NT2/D1 (cell line): ENCODE results near the gene KRTAP16-1.
"Not testable (repeated sequence)": the region's sequence is repeated elsewhere in the genome, so short reads cannot be mapped to it uniquely, and the experiment has no call there.

Experiments used
- DNase-seq: peaks from one replicate; pipeline ENCODE4 v3.0.0-alpha.2; 2011; ENCODE audit warnings: low read depth, low spot score
- H3K27me3 ChIP-seq: 2 replicates; pipeline ENCODE4 v1.6.0; 2011; ENCODE audit warnings: mild to moderate bottlenecking; ENCODE audit not compliant: insufficient read length, insufficient read depth
- H3K36me3 ChIP-seq: 2 replicates; pipeline ENCODE4 v1.6.1; 2011; ENCODE audit warnings: mild to moderate bottlenecking, low read length, mixed read lengths; ENCODE audit not compliant: insufficient read depth, insufficient read length
- H3K4me1 ChIP-seq: 2 replicates; pipeline ENCODE4 v1.5.1; 2011; ENCODE audit not compliant: insufficient read depth, insufficient read length
- H3K4me3 ChIP-seq: 2 replicates; pipeline ENCODE4 v1.5.1; 2011; ENCODE audit warnings: low read depth; ENCODE audit not compliant: insufficient read length
- H3K9ac ChIP-seq: 2 replicates; pipeline ENCODE4 v1.6.0; 2011; ENCODE audit warnings: low read depth; ENCODE audit not compliant: insufficient read length
- H3K9me3 ChIP-seq: 2 replicates; pipeline ENCODE4 v1.5.1; 2011; ENCODE audit warnings: mild to moderate bottlenecking, low read length; ENCODE audit not compliant: insufficient read depth
- SUZ12 ChIP-seq: IDR thresholded peaks from 2 replicates; pipeline ENCODE4 v1.6.1; 2011; ENCODE audit not compliant: insufficient read length, insufficient read depth; ENCODE audit errors: extremely low read depth
- YY1 ChIP-seq: IDR thresholded peaks from 2 replicates; pipeline ENCODE4 v1.6.1; 2011; ENCODE audit not compliant: insufficient read length, insufficient read depth
- ZNF274 ChIP-seq: IDR thresholded peaks from 2 replicates; pipeline ENCODE4 v1.6.1; 2011; ENCODE audit warnings: mild to moderate bottlenecking, low read depth, low read length

KRTAP16-1 gene

DNA sequence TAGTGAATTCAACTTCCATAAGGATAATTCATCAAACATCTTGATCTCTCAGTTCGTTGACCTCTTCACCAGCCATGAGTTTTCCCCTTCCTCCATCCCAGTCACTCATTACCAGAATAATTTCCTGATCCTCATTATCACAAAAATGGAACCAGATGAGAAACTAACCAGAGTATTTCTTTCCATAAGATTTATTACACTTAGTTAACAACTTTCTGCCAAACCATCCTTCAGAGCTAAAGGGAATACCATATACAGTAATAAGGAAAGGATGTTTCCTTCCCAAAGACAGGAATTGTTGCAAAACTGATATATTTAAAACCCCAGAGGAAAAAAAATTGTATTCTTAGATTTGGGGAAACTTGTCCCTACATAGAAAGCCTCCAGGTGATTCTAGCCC, 15.1 kb downstream of the KRTAP16-1 start:
- TF ChIP-seq YY1 (no peak), SUZ12 (no peak), ZNF274 (no peak)
- no peak for DNase-seq
- H3K27me3 ChIP-seq, result no peaks in the 10 kb centered on the region

DNA sequence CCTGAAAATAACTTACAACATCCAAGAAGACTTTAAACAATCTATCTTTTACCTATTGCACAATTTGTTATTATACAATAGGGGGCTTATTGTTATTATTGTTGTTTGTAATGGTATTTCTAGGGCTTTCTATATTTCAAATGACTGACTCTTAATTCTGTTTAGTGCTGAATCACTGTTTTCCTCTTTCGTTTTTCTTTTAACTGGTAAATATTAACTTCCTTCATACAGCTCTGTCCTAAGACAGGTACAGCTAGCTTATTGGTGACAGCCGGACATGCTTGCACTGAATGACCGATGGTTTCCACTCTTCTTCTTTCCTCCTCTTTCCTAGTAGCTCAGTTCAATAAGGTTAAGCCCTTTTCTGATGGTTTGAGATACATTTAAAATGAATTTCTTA, 22.1 kb downstream of the KRTAP16-1 start:
- DNase-seq, result no peak
- Histone ChIP-seq H3K9me3 (no peaks in the 10 kb centered on the region), H3K4me1 (no peaks in the 10 kb centered on the region), H3K4me3 (no peak overlapping the region), H3K9ac (no peak overlapping the region), H3K27me3 (no peaks in the 10 kb centered on the region), H3K36me3 (no peaks in the 10 kb centered on the region)
- TF ChIP-seq SUZ12 (no peak), YY1 (no peak), ZNF274 (no peak)

More for the DNA sequence above, 15.1 kb downstream of the KRTAP16-1 start:
- Histone ChIP-seq H3K9me3 (no peaks in the 10 kb centered on the region), H3K4me1 (no peaks in the 10 kb centered on the region), H3K36me3 (no peaks in the 10 kb centered on the region), H3K9ac (no peak overlapping the region), H3K4me3 (no peak overlapping the region)

DNA sequence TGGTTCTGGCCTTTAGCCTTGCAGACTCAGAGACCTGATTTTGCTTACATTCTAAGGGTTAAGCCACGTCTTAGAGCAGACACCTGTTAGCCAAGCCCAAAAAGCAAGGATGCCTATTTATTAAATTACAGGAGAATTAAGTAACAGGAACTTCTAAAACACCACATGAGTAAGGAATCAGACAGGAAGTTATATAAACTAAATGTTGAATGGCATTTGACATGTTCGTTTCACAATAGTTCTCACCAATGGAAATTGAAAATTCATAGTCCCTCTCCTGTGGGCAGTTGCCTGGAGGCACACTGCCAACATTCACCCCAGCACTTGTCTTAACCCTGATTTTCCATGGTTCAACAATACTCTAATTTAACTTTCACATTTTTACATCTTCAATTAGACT, 24.6 kb downstream of the KRTAP16-1 start:
- DNase-seq, result no peak
- TF ChIP-seq YY1 (no peak), ZNF274 (no peak)

GRCh38 chr17:41284043-41284442, 25.1 kb downstream of the KRTAP16-1 start:
- H3K9ac ChIP-seq, result no peak overlapping the region

More for the DNA sequence above, 24.6 kb downstream of the KRTAP16-1 start:
- Histone ChIP-seq H3K36me3 (no peaks in the 10 kb centered on the region), H3K4me1 (no peaks in the 10 kb centered on the region), H3K9ac (no peak overlapping the region), H3K4me3 (no peak overlapping the region), H3K9me3 (no peaks in the 10 kb centered on the region), H3K27me3 (no peaks in the 10 kb centered on the region)

DNA sequence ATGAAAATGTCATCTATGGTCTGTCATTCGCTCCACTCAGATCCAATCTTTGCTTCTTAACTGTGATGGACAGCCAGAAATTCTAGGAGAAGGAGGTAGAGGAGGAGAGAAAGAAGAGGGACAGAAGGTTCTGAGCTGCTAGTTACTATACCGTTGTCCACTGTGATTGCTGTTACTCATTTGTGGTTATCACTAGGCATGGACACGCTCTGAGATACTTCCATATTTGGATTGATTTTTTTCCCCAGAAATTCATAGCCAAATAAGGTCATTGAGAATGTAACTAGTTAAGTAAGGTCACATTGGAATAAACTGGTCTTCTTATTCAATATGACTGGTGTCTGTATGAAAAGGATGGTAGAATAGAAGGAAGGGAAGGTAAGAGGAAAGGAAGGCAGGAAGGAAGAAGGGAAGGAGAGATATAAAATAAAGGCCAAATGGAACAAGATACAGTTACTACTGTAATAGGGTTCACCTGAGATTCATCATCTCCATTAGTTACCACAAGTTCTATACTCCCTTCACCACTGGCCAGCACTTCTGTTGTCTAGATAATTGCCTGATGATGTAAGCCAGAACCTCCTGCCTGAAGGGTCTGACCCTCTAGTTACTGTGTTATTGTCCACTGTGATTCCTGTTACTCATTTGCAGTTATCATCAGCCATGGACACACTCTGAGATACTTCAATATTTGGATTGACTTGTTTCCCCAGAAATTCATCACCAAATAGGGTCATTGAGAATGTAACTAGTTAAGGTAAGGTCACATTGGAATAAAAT, 30.7 kb downstream of the KRTAP16-1 start:
- Histone ChIP-seq H3K4me3 (no peak overlapping the region), H3K36me3 (no peaks in the 10 kb centered on the region), H3K9ac (no peak overlapping the region), H3K9me3 (no peaks in the 10 kb centered on the region), H3K4me1 (no peaks in the 10 kb centered on the region), H3K27me3 (no peaks in the 10 kb centered on the region)
- no peak for TF ChIP-seq YY1
- no peak for TF ChIP-seq SUZ12
- TF ChIP-seq ZNF274, result no peak
- DNase-seq, result no peak

More at GRCh38 chr17:41284043-41284442, 25.1 kb downstream of the KRTAP16-1 start:
- Histone ChIP-seq H3K36me3 (no peaks in the 10 kb centered on the region), H3K9me3 (no peaks in the 10 kb centered on the region), H3K4me3 (no peak overlapping the region), H3K27me3 (no peaks in the 10 kb centered on the region), H3K4me1 (no peaks in the 10 kb centered on the region)
- TF ChIP-seq YY1, result no peak
- no peak for DNase-seq

- H3K4me3 ChIP-seq, H3K4me1 ChIP-seq, DNase-seq, H3K36me3 ChIP-seq, H3K9me3 ChIP-seq, H3K27me3 ChIP-seq, H3K9ac ChIP-seq: not testable (repeated sequence)
These were observed 33.4 kb downstream of the KRTAP16-1 start, which contains the start of gene KRTAP9-7 for GRCh38 chr17:41275648-41276190. TSS of gene KRTAP9-7 (plus strand) at chr17:41275698. CDS start at chr17:41275698, 0 bp downstream.

GRCh38 chr17:41271858-41272257, 37.3 kb downstream of the KRTAP16-1 start:
- no peak for TF ChIP-seq SUZ12
- no peak for TF ChIP-seq YY1
- no peak for TF ChIP-seq ZNF274

DNA sequence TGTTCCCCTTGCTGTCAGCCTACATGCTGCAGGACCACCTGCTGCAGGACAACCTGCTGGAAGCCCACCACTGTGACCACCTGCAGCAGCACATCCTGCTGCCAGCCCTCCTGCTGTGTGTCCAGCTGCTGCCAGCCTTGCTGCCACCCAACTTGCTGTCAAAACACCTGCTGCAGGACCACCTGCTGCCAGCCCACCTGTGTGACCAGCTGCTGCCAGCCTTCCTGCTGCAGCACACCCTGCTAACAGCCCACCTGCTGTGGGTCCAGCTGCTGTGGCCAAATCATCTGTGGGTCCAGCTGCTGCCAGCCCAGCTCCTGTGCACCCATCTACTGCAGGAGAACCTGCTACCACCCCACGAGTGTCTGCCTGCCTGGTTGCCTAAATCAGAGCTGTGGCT, 37.8 kb downstream of the KRTAP16-1 start:
- not testable (repeated sequence) for H3K4me3 ChIP-seq, H3K9ac ChIP-seq, H3K36me3 ChIP-seq, H3K9me3 ChIP-seq, H3K4me1 ChIP-seq, DNase-seq, H3K27me3 ChIP-seq

More at GRCh38 chr17:41271858-41272257, 37.3 kb downstream of the KRTAP16-1 start:
- H3K9me3 ChIP-seq, result no peaks in the 10 kb centered on the region
- DNase-seq, result no peak
- H3K4me1 ChIP-seq, result no peaks in the 10 kb centered on the region
- no peak overlapping the region for H3K4me3 ChIP-seq
- no peak overlapping the region for H3K9ac ChIP-seq
- H3K27me3 ChIP-seq, result peaks cover 4% of the 10 kb centered on the region
- no peaks in the 10 kb centered on the region for H3K36me3 ChIP-seq
